Endothelial cell of umbilical vein (primary cell): ENCODE measurements around the gene ROCK2. TPM values are rescaled to one million over a fixed set of nuclear protein-coding genes. Genes with fewer than 3 reads are reported as not detected.

ENCODE experiments used
- BruUV-seq: library from RNA; stranded (reverse); fragments of 400-500 nt; replicated peaks from 2 replicates; lab custom pipeline; 2021; lab: Mats Ljungman, UMichigan
- CTCF ChIA-PET: fragments of 300-600, 350-600 bp; sonication (Branson Sonifier 250); formaldehyde crosslinking; loops from one replicate; lab custom pipeline; 2021; ENCODE audit warnings: antibody characterized with exemption, inconsistent platforms; lab: Charles Lee
- POLR2A ChIA-PET: fragments of 300-600, 350-600 bp; sonication (Branson Sonifier 250); formaldehyde crosslinking; loops from one replicate; lab custom pipeline; 2021; ENCODE audit warnings: antibody characterized with exemption, inconsistent platforms; lab: Charles Lee
- DNase-seq: peaks from one replicate; pipeline ENCODE4 v3.0.0-alpha.2; 2011; ENCODE audit warnings: low read depth, low spot score
- FAIRE-seq: peaks from 2 replicates; lab custom pipeline; 2011; peaks lifted over from hg19 to GRCh38; lab: Jason Lieb, UNC
- H2AFZ ChIP-seq: 2 replicates; pipeline ENCODE4 v1.6.0; 2012; ENCODE audit warnings: low read depth, low read length, control low read depth, inconsistent platforms
- H3K27ac ChIP-seq: 2 replicates; pipeline ENCODE4 v1.5.1; 2011; ENCODE audit warnings: low read depth, mild to moderate bottlenecking, control low read depth, low read length, moderate library complexity; ENCODE audit not compliant: insufficient read depth
- H3K27me3 ChIP-seq, 2 experiments: 2 replicates each; pipeline versions ENCODE4 v1.6.0 to v1.6.1; 2011; ENCODE audit warnings: low read length in 2 of 2, mixed read lengths in 1 of 2; ENCODE audit not compliant: control insufficient read depth in 2 of 2, insufficient read depth in 2 of 2
- H3K36me3 ChIP-seq, 2 experiments: 2 replicates in 1 of 2; 3 replicates in 1 of 2; pipeline ENCODE4 v1.5.1; 2011; ENCODE audit warnings: low read length in 2 of 2, mild to moderate bottlenecking in 1 of 2, moderate library complexity in 1 of 2; ENCODE audit not compliant: control insufficient read depth in 2 of 2, insufficient read depth in 2 of 2; ENCODE audit errors: extremely low read depth in 1 of 2
- H3K4me1 ChIP-seq: 3 replicates; pipeline ENCODE4 v1.5.1; 2011; ENCODE audit warnings: mild to moderate bottlenecking, low read length; ENCODE audit not compliant: control insufficient read depth, insufficient read depth; ENCODE audit errors: extremely low read depth
- H3K4me2 ChIP-seq: 2 replicates; pipeline ENCODE4 v1.6.1; 2011; ENCODE audit warnings: low read length, control low read depth, mixed read lengths; ENCODE audit not compliant: insufficient read depth
- H3K4me3 ChIP-seq, 3 experiments: fragments of 200-600 bp in 1 of 3; sonication (generic), shearing (Covaris generic) in 1 of 3; replicated peaks in 1 of 3; 2 replicates each; pipeline ENCODE4 v1.5.1; 2011 to 2016; ENCODE audit warnings: control low read depth in 3 of 3, low read length in 3 of 3, mild to moderate bottlenecking in 2 of 3, inconsistent platforms in 1 of 3, low read depth in 1 of 3, moderate library complexity in 1 of 3; ENCODE audit not compliant: insufficient read depth in 1 of 3
- H3K79me2 ChIP-seq: 2 replicates; pipeline ENCODE4 v1.6.0; 2012; ENCODE audit warnings: low read length, inconsistent platforms; ENCODE audit not compliant: control insufficient read depth, insufficient read depth
- H3K9ac ChIP-seq: replicated peaks from 2 replicates; pipeline ENCODE3; 2011; ENCODE audit warnings: low read length, control low read depth; ENCODE audit not compliant: insufficient read depth; ENCODE audit errors: extremely low read depth
- H3K9me1 ChIP-seq: replicated peaks from 3 replicates; pipeline ENCODE4 v1.6.0; 2011; ENCODE audit warnings: mild to moderate bottlenecking, low read length; ENCODE audit not compliant: control insufficient read depth, insufficient read depth; ENCODE audit errors: extremely low read depth
- H3K9me3 ChIP-seq: replicated peaks from 2 replicates; pipeline ENCODE4 v1.5.1; 2012; ENCODE audit warnings: low read length, inconsistent platforms; ENCODE audit not compliant: control insufficient read depth, insufficient read depth
- H4K20me1 ChIP-seq: replicated peaks from 2 replicates; pipeline ENCODE3; 2011; ENCODE audit warnings: mild to moderate bottlenecking, low read length; ENCODE audit not compliant: control insufficient read depth, insufficient read depth; ENCODE audit errors: extremely low read depth
- CTCF ChIP-seq, 2 donors: IDR thresholded peaks; 1 replicate in 1 of 2; 2 replicates in 1 of 2; pipeline ENCODE4 v1.5.1; 2011; ENCODE audit warnings: low read length in 2 of 2, mild to moderate bottlenecking in 2 of 2, moderate library complexity in 2 of 2, control low read depth in 1 of 2, inconsistent platforms in 1 of 2, low read depth in 1 of 2; ENCODE audit not compliant: insufficient read depth in 1 of 2; ENCODE audit errors: extremely low read depth in 1 of 2
- EZH2 ChIP-seq: IDR thresholded peaks from 2 replicates; pipeline ENCODE4 v1.6.1; 2012; ENCODE audit warnings: borderline replicate concordance, low read depth, mild to moderate bottlenecking, moderate library complexity, low read length, inconsistent platforms; ENCODE audit not compliant: severe bottlenecking
- FOS ChIP-seq: IDR thresholded peaks from 2 replicates; pipeline ENCODE4 v1.6.1; 2011; ENCODE audit warnings: mild to moderate bottlenecking, low read length, moderate library complexity, borderline replicate concordance; ENCODE audit not compliant: insufficient read depth
- GATA2 ChIP-seq: IDR thresholded peaks from 2 replicates; pipeline ENCODE4 v1.7.0; 2011; ENCODE audit warnings: low read depth, mild to moderate bottlenecking, moderate library complexity, mixed read lengths, low read length; ENCODE audit not compliant: insufficient read length, insufficient read depth
- JUN ChIP-seq: IDR thresholded peaks from 2 replicates; pipeline ENCODE4 v1.6.1; 2011; ENCODE audit warnings: borderline replicate concordance, low read depth; ENCODE audit not compliant: insufficient read length, insufficient read depth
- MAX ChIP-seq: IDR thresholded peaks from 2 replicates; pipeline ENCODE4 v1.6.1; 2011; ENCODE audit not compliant: insufficient read depth, insufficient read length
- MYC ChIP-seq: IDR thresholded peaks from one replicate; pipeline ENCODE4 v1.6.1; 2011; ENCODE audit warnings: mild to moderate bottlenecking, low read depth, low read length
- POLR2A ChIP-seq: IDR thresholded peaks from 2 replicates; pipeline ENCODE4 v1.6.1; 2012; ENCODE audit warnings: low read depth, mild to moderate bottlenecking, control low read depth, low read length
- POLR2AphosphoS5 ChIP-seq: IDR thresholded peaks from 2 replicates; pipeline ENCODE4 v1.6.1; 2012; ENCODE audit warnings: low read depth, mild to moderate bottlenecking, control low read depth, low read length, moderate library complexity; ENCODE audit not compliant: insufficient read depth
- dilution Hi-C: fragments of 300-500 bp; cut with MboI; formaldehyde crosslinking; loops from one replicate; pipeline ENCODE4 v1.15.0; 2019; ENCODE audit warnings: low sequenced_read_pairs; ENCODE audit not compliant: extremely low pct_ligation_motif_present
- intact Hi-C: fragments of 100-400 bp; cut with micrococcal nuclease; formaldehyde crosslinking; loops from one replicate; pipeline ENCODE4 v1.10.0; 2022
- polyA plus RNA-seq, 4 experiments: library from polyadenylated mRNA; depleted of rRNA in 3 of 4; stranded (reverse) in 3 of 4; unstranded in 1 of 4; fragments of >200 nt; gene quantifications; 2 replicates each; pipeline versions ENCODE4 v1.2.1 to v1.2.3, GENCODE V29; 2011 to 2012; ENCODE audit warnings: missing spikeins in 1 of 4
- total RNA-seq: library from RNA; stranded (reverse); gene quantifications from 2 replicates; pipeline ENCODE4 v1.2.3, GENCODE V29; 2021

The ROCK2 gene
- total and polyA plus RNA-seq, 2 donors (not counting 3 experiments of a cell fraction or from before 2014, with no cell fraction given) = 5.2 to 56.5 TPM

- Histone ChIP-seq H3K36me3 (no peaks in the 10 kb centered on the region), H3K79me2 (no peaks in the 10 kb centered on the region), H3K4me3 (no peak overlapping the region), H3K9ac (no peak overlapping the region), H3K4me1 (peaks cover 20% of the 10 kb centered on the region), H2AFZ (no peak overlapping the region), H4K20me1 (no peaks in the 10 kb centered on the region), H3K27me3 (no peaks in the 10 kb centered on the region), H3K9me3 (no peaks in the 10 kb centered on the region), H3K27ac (no peak overlapping the region), H3K4me2 (no peak overlapping the region), H3K9me1 (no peaks in the 10 kb centered on the region)
- no peak for FAIRE-seq
- intact Hi-C loops = no loop called here
- no TSS peak for BruUV-seq
- dilution Hi-C loops = no loop called here
- CTCF ChIA-PET = interaction anchor here (1.2 to 1.7 kb wide), 4 partner anchors 22 to 257 kb away, joined by 3 to 5 read pairs (median 4); a partner anchor contains a TSS
- POLR2A ChIA-PET = no interaction called here
- peak; percentile 62 for DNase-seq
- TF ChIP-seq POLR2A = no peak
- TF ChIP-seq MYC = no peak
- TF ChIP-seq JUN = no peak
- TF ChIP-seq POLR2AphosphoS5 = no peak
- TF ChIP-seq FOS = no peak
- TF ChIP-seq GATA2 = no peak
Measured at GRCh38 chr2:11389551-11390398, 45.3 kb upstream of the ROCK2 start.

GRCh38 chr2:11389052-11389420 is 44.6 kb upstream of the ROCK2 start:
- H3K4me3 ChIP-seq = no peak overlapping the region
- H3K27me3 ChIP-seq = no peaks in the 10 kb centered on the region
- intact Hi-C loops (no loop called here), dilution Hi-C loops (no loop called here)
- CTCF ChIA-PET = interaction anchor here (1.2 to 1.7 kb wide), 4 partner anchors 15 to 58 kb away, joined by 3 to 5 read pairs (median 4); no protein-coding TSS in a partner anchor
- no peak for FAIRE-seq
- no peak overlapping the region for H3K27ac ChIP-seq
- H3K9me3 ChIP-seq = no peaks in the 10 kb centered on the region
- no peaks in the 10 kb centered on the region for H3K9me1 ChIP-seq
- BruUV-seq = no TSS peak
- H4K20me1 ChIP-seq = no peaks in the 10 kb centered on the region
- H3K9ac ChIP-seq = no peak overlapping the region
- H3K4me1 ChIP-seq = peaks cover 20% of the 10 kb centered on the region
- H3K79me2 ChIP-seq = no peaks in the 10 kb centered on the region
- no peak overlapping the region for H2AFZ ChIP-seq
- no peak overlapping the region for H3K4me2 ChIP-seq
- DNase-seq = no peak
- POLR2A ChIA-PET = no interaction called here
- no peaks in the 10 kb centered on the region for H3K36me3 ChIP-seq
- TF ChIP-seq MYC (no peak), POLR2AphosphoS5 (no peak), POLR2A (no peak), FOS (no peak), JUN (no peak), MAX (no peak), CTCF (IDR thresholded peaks at IDR 0.05; ENCODE audit: extremely low read depth in 1 of 2, insufficient read depth in 1 of 2, low read depth in 1 of 2, low read length in 2 of 2) (no peak), GATA2 (no peak), EZH2 (no peak)
